AG04450 (cell line): Measurements from ENCODE around the gene HIVEP2. TPM values are rescaled to one million over a fixed set of nuclear protein-coding genes. Genes with fewer than 3 reads are reported as not detected.

Experiments
- CTCF ChIA-PET: fragments of 300-600, 350-600 bp; formaldehyde crosslinking; extraction: SDS; loops from one replicate; lab custom pipeline; 2022; ENCODE audit warnings: antibody characterized with exemption, inconsistent platforms; lab: Charles Lee
- POLR2A ChIA-PET: fragments of 350-600 bp; formaldehyde crosslinking; extraction: SDS; loops from one replicate; lab custom pipeline; 2021; ENCODE audit warnings: antibody characterized with exemption, inconsistent platforms; lab: Yijun Ruan, JAX
- DNase-seq: peaks from one replicate; pipeline ENCODE4 v3.0.0-alpha.2; 2011; ENCODE audit warnings: low read depth, low spot score
- H3K27ac ChIP-seq: one replicate; pipeline ENCODE4 v1.5.1; 2012; ENCODE audit warnings: low read depth, low read length, control low read depth
- H3K27me3 ChIP-seq: one replicate; pipeline ENCODE4 v1.6.0; 2012; ENCODE audit warnings: low read length; ENCODE audit not compliant: control insufficient read depth, insufficient read depth
- H3K4me3 ChIP-seq: 2 replicates; pipeline ENCODE4 v1.5.1; 2011; ENCODE audit warnings: mild to moderate bottlenecking, low read depth, low read length, control low read depth
- H3K9me3 ChIP-seq: 2 replicates; pipeline ENCODE4 v1.5.1; 2012; ENCODE audit warnings: low read length; ENCODE audit not compliant: control insufficient read depth, insufficient read depth
- CTCF ChIP-seq: IDR thresholded peaks from 2 replicates; pipeline ENCODE4 v1.5.1; 2011; ENCODE audit warnings: low read depth, low read length, control low read depth, inconsistent platforms
- polyA plus RNA-seq: library from polyadenylated mRNA; depleted of rRNA; stranded (reverse); fragments of >200 nt; gene quantifications from 2 replicates; pipeline ENCODE4 v1.2.3, GENCODE V29; 2011

HIVEP2 gene
- polyA plus RNA-seq, 1 experiment, result 4.9 TPM

GRCh38 chr6:142708651-142709050 lies 236.3 kb downstream of the HIVEP2 start:
- Histone ChIP-seq H3K27ac (no peak overlapping the region), H3K27me3 (no peaks in the 10 kb centered on the region), H3K9me3 (no peaks in the 10 kb centered on the region), H3K4me3 (no peak overlapping the region)
- TF ChIP-seq CTCF, result no peak
- POLR2A ChIA-PET, result no interaction called here
- CTCF ChIA-PET, result no interaction called here
- no peak for DNase-seq

- Histone ChIP-seq H3K27me3 (no peaks in the 10 kb centered on the region), H3K27ac (no peak overlapping the region), H3K4me3 (no peak overlapping the region), H3K9me3 (no peaks in the 10 kb centered on the region)
- no peak for DNase-seq
- POLR2A ChIA-PET, result interaction anchor here (0.6 kb wide), 1 partner anchor 468 kb away, joined by 3 read pairs; no protein-coding TSS in a partner anchor
- no peak for TF ChIP-seq CTCF
- CTCF ChIA-PET, result interaction anchor here (0.6 kb wide), 1 partner anchor 10 kb away, joined by 4 read pairs; no protein-coding TSS in a partner anchor
Observed at GRCh38 chr6:142707255-142707654, 237.7 kb downstream of the HIVEP2 start.

GRCh38 chr6:142706210-142706609 lies 238.8 kb downstream of the HIVEP2 start:
- H3K27me3 ChIP-seq, result no peaks in the 10 kb centered on the region
- ChIA-PET CTCF (no interaction called here), POLR2A (no interaction called here)

GRCh38 chr6:142705054-142705453 lies 239.9 kb downstream of the HIVEP2 start:
- POLR2A ChIA-PET, result no interaction called here
- CTCF ChIA-PET, result no interaction called here
- no peak for TF ChIP-seq CTCF
- no peaks in the 10 kb centered on the region for H3K27me3 ChIP-seq
- no peaks in the 10 kb centered on the region for H3K9me3 ChIP-seq
- H3K27ac ChIP-seq, result no peak overlapping the region
- no peak for DNase-seq
- no peak overlapping the region for H3K4me3 ChIP-seq

More at GRCh38 chr6:142706210-142706609, 238.8 kb downstream of the HIVEP2 start:
- no peak for DNase-seq
- Histone ChIP-seq H3K27ac (no peak overlapping the region), H3K4me3 (no peak overlapping the region), H3K9me3 (no peaks in the 10 kb centered on the region)
- TF ChIP-seq CTCF, result no peak

GRCh38 chr6:142702501-142703460 lies 242.2 kb downstream of the HIVEP2 start:
- TF ChIP-seq CTCF, result no peak
- CTCF ChIA-PET, result no interaction called here
- DNase-seq, result no peak
- Histone ChIP-seq H3K4me3 (no peak overlapping the region), H3K9me3 (no peaks in the 10 kb centered on the region), H3K27ac (no peak overlapping the region), H3K27me3 (no peaks in the 10 kb centered on the region)
- POLR2A ChIA-PET, result no interaction called here
